EH (cell line): ENCODE data around the gene SEMA5B.

Experiments used
- DNase-seq: peaks from one replicate; pipeline ENCODE4 v3.0.0-alpha.2; 2015; ENCODE audit warnings: low read depth

Gene SEMA5B

DNA sequence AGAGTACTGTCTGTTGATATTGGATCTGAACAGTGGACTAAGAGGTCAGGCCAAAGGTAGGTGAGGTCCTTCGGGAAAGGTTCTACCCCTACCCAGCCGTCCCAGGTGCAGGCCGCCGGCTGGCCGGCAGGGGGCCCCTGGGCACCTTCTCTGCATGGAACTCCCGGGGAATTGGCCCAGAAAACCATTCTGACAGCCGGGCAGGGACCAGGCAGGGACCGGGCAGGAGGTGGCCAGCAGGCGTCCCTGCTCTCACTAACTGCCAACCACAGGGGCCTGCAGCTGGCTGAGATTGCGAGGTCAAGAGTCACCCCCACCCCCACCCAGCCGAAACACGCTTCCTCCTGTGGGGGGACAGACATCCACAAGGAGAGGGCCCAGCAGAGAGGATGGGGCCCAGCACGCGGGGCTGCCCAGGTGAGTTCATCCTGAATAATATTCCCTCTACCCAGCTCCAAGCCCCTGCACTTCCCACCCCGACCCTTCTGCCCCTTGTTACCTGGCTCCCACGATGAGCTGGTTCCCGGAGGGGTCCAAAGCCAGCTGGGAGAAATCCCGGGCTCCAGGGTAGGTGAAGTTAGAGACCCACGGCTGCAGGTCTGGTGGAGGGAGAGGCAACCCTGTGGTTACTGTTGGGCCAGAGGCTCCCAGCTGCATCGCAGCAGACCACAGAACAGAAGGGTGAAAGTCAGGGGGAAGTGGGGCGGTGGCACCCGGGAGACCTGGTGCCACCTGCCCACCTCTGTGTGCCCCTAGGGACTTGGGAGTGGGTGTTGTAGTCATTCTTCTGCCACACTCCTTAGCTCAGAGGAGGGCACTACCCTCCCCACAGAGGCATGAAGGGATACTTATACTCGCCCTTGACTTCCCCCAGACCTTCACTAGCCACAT lies 84.4 kb downstream of the SEMA5B start:
- DNase-seq, result peak; percentile 67

- no peak for DNase-seq
These were observed 85.3 kb downstream of the SEMA5B start for GRCh38 chr3:122942239-122942638.

- peak; percentile 12 for DNase-seq
These were observed 86.0 kb downstream of the SEMA5B start for GRCh38 chr3:122941228-122942206.

DNA sequence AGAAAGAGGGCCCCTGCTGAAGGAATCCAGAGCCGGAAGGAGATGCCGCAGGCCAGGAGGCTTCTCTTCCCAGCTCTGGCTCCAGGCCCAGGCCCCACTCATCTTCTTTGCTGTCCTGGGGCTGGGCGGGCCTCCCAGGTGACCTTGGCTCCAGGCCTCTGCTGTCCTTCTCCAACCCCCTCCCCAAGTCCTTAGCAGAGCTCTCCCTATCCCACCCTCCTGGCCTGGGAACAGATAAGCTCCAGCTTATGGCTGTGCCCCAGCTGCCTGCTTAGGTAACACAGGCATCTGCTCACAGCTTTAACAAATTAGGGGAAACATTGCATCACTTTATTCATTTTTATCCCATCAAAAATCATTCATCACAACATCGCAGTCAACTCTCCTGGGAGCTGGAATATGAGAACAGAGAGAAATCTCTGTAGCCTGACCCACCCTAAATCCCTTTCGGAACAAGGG lies 86.9 kb downstream of the SEMA5B start:
- no peak for DNase-seq

- DNase-seq, result no peak
These were observed 88.7 kb downstream of the SEMA5B start for GRCh38 chr3:122938783-122939425.

- no peak for DNase-seq
These were observed 89.8 kb downstream of the SEMA5B start for GRCh38 chr3:122937745-122938144.

DNA sequence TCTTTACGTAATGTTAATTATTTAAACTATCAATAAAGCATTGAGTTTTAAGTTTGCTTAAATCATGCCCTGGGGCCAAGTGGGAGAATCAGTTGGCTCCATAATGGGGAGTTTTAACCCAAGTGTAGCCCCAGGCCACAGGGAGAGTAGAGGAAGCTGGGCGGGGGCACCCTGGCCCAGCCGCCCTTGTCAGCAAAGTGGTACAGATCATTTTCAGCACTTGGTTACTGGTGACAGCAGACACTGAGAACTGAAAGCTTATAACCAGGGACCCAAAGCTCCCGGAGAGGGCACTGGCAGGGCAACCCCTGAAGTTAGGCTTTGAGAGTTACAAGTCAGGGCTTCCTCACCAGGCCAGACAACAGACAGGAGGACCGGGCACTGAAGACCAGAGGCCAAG lies 90.6 kb downstream of the SEMA5B start:
- no peak for DNase-seq

- no peak for DNase-seq
These were observed 91.2 kb downstream of the SEMA5B start for GRCh38 chr3:122936335-122936734.

DNA sequence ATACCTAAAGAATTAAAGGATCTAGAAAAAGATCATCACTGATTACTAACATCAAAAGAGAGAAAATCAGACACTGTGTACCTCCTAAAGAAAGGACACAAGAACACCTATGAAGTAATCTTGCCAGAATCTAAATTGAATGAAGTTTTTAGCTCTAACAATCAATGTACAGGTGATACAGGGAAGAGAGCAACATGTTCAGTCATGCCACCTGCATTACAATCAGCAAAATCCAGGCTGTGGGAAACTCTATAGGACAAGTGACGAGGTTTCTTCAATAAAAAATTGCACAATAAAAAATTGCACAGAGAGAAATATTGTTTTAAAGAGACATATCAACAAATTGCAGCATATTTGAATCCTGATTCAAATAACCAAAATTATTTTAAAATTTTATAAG lies 93.3 kb downstream of the SEMA5B start:
- no peak for DNase-seq

DNA sequence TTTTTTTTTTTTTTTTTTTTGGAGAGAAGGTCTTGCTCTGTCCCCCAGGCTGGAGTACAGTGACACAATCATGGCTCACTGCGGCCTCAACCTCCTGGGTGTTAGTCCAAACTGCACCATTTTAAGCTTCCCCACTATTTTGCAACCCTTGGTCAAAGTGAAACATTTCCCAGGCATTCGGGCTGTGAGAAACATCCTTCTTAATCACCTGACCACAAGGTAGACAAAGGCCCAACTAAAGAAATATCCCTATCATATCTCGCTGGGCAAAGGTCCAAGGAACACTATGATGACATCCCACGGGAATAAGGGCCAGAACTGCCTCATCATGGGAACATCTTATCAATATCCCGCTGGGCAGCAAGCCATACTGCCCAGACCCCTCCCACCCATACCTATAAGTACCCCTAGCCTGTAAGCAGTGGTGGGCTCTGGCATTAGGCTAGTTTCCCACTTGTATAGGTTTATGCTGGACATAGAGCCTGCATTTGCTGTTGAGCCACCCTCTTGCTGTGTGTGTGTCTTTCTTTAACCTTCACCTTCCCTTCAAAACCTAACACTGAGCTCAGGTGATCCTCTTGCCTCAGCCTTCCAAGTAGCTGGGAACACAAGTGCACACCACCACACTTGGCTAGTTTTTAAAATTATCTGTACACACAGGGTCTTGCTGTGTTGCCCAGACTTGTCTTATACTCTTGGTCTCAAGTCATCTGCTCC lies 95.2 kb downstream of the SEMA5B start:
- DNase-seq, result no peak

DNA sequence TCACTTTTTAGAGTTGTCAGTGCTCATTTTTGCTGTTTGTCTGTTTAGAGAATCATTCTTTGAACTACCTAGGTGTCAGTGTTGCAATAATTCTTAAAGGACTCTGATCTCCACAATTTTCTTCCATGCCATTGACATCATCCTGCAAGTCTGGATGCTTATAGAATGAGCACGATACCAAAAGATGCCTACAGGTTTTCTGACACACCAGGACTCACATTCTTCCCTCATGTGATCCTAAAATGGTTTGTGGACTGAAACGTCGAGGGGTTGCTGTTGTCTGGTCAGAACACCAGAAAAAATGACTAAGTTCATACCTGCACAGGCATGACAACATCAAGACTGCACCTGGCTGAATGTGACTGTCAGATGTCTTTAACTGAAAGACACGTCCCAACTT lies 95.9 kb downstream of the SEMA5B start:
- DNase-seq, result no peak

DNA sequence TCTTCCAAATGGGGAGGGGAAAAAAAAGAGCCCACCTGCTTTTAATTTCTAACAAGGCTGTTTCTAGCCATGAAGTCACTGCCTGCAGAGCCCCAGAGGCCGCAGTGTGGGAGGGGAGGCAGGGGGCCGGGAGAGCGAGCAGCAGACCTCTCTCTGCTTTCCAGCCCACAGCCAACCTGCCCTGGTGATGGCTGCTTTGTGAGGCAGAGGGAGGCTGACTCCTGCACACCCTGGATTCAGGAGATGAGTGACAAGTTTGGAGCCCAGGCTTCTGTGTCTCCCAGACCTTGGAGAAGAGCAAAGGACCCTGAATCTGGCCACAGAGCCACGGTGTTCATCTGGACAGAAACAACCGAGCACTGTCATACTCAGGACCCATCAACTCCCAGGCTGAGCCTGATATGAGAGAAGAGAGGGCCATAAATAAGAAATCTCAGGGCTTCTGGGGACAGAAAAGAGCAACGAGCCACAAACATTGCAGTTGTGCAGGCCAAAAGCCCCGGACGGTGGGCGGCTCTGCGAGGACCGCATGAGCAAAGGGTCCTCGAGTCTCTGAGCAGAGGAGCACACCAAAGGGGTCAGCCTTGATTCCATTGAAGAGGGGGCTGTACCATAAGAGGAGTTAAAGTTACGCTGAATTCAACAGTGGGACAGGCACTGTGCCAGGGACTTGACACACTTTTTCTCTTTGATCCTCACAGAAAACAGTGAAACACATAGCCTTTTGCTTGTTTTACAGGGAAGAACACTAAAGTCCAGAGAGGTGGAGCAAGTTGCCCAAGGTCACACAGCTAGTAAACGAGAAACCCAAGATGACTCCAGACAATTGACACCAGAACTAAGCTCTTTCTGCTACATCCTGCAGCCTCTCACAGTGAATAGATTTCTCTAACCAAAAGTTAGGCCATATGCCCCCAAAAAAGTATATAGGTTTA lies 97.2 kb downstream of the SEMA5B start:
- no peak for DNase-seq

DNA sequence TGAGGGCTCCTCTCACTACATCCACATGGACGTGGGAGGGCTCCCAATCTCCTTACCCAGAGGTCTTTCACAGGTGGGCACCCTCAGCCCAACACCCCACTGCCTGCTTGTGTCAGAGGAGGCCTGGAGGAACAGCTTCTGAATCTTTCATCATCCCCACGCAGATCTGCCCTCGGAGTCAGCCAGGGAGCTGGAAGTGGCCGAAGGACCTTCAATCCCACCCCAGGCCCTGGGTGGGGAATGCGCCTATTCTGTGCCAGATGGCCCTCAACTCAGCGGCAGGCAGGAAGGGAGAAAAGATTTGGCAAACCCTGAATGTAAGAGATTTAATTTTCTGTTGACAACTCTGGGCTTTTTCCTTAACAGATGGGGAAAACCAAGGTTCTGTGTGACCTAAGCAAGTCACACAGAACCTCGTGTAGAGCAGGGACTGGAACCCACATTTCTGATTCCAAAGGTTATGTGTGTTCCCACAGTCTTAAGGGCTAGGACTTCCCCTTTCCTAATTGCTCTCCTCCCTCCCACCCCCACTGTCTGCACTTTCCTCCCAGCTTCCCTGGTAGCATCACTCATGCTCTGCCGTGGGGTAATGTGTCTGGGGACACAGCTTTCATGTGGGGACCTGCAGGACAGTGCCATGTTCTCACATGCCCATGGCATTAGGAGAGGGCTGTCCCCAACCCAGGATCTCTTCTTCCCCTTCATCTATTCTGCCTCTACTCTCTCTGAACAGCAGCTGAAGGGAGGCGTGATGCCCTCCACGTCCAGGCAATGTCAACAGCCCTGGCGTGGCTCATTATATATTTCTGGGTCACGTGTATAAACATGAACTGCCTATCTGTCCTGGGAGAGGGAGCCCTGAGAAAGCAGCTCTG lies 98.1 kb downstream of the SEMA5B start:
- DNase-seq, result no peak

DNA sequence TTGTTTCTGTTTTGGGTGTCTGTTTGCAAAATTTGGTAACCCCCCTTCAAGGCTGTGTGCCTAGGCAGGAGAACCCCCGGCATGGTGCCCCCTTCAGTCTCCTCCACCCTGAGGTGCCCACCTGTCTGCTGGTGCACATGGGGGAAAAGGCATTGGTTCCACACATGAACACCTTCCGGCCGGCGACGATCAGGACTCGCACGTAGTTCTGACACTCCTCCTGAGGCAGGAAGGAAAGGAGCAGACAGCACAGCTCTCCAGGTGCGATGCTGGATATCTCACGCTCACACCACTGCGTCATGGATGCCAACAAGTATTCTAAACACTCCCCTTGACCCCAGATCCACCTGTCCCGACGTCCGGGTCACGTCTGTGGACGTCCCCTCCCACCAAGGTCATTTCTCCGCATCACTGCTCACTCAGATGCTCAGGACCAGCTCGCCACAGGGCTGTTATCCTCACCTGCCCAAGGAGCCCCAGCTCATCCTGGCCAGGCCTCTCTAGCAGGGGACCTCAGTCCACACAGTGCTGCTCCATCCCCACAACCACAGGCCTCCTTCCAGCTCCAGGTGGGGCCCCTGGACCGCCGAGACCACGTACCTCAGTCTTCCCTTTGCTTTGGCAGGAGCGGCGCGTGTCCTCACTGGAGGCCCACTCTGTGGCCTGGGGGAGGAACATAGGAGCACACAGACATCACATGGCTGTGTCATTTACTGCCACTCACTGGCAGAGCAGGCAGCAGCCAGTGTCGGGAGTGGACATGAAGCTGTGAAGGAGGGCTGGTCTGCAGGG lies 99.0 kb downstream of the SEMA5B start:
- DNase-seq, result no peak

DNA sequence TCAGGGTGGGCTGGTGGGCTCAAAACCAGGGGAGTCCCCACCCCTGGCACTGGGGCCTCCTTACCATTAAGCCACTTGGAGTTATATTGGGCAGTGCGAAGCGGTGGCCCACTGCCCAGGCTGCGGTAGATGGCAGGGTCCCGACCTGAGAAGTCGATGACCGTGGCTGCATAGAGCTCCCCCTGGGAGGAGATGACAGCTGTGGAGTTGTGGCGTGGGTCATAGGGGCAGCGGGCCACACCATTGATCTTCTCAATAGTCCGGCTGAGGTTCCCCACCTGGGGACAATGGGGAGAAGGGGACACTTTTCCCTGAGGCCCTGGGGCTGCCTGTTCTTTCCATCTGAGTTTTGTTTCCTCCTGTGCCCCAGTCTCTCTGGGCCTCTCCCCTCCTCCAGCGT lies 99.8 kb downstream of the SEMA5B start:
- DNase-seq, result no peak

- DNase-seq, result no peak
These were observed 100.8 kb downstream of the SEMA5B start for GRCh38 chr3:122926811-122927210.

GRCh38 chr3:122926322-122926721 lies 101.2 kb downstream of the SEMA5B start:
- no peak for DNase-seq

DNA sequence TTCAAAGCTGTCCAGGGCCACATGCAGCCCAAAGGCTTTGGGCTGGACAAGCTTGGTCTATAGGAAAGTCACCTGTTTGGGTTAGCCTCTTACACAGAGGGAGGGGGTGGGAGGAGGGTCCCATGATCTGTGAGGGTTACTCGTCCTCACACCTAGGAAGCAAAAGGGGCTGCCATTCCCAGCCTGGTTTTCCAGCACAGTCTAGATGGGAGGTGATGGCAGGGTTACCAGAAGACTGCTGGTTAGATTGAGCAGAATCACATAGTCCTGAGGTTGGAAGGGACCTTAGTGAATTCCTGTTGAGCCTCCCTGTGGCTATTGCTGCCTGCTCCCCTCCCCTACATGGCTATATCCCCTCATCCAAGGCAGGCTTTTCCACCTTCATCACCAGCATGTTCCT lies 101.8 kb downstream of the SEMA5B start:
- DNase-seq, result no peak

DNA sequence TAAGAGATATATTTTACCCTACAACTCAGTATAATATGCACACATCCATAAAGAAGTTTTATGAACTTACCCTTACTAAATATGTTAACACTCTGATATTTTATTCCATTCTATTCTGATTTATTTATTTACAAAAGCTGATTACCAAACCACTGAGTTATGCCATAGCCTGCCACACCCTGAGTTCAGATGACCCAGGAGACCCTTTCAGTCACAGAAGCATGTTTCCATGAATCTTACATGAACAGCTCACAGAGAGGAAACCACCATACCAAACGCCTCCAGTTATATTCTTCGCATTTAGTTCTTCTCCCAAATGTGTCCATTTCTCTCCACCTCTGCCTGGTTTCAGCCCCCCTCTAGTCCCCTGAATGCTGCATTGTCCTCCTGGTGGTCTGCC lies 103.5 kb downstream of the SEMA5B start:
- DNase-seq, result no peak
